ENCODE measurements around the gene IRF6.

Gene IRF6

GRCh38 chr1:209770636-209771415 lies 35.1 kb downstream of the IRF6 start:
- ATAC-seq: no peak

DNA sequence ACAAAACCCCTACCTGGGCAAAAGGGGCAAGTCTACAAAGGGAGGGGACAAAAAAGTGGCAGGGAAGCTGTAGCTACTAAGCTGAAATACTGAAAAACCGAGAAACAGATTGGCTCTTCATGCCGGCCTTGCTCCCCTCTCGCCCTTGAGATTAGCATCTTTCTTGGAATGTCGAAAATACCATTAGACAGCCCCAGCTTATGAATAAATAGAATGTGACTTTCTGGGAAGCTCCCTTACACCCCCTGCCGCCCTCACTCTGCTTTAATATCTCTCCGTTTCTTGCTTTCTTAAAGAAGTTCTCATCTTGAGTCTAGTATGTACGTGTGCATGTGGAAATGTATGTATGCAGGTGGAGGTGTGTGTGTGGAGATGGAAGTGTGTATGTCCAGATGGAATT lies 36.0 kb downstream of the IRF6 start:
- TF ChIP-seq OSR1 (CRISPR knock-in tag; IDR thresholded peaks at IDR 0.05) (no peak), ZC3H10 (CRISPR knock-in tag; IDR thresholded peaks at IDR 0.05) (no peak), ISL1 (CRISPR knock-in tag; IDR thresholded peaks at IDR 0.05) (no peak), ZFP30 (CRISPR knock-in tag; IDR thresholded peaks at IDR 0.05) (no peak), GLIS3 (CRISPR knock-in tag; IDR thresholded peaks at IDR 0.05) (no peak), ZFP3 (CRISPR knock-in tag; IDR thresholded peaks at IDR 0.05) (no peak), CSDC2 (CRISPR knock-in tag; IDR thresholded peaks at IDR 0.05) (no peak), PPARA (CRISPR knock-in tag; IDR thresholded peaks at IDR 0.05; ENCODE audit: borderline replicate concordance) (no peak), ESRRG (CRISPR knock-in tag; IDR thresholded peaks at IDR 0.05) (no peak), ZNF70 (CRISPR knock-in tag; IDR thresholded peaks at IDR 0.05) (no peak), BACH2 (CRISPR knock-in tag; IDR thresholded peaks at IDR 0.05; ENCODE audit: borderline replicate concordance) (no peak), TOX (CRISPR knock-in tag; IDR thresholded peaks at IDR 0.05; ENCODE audit: borderline replicate concordance) (no peak; the same call in 1 of the 2 replicates), ZNF565 (CRISPR knock-in tag; conservative IDR thresholded peaks at IDR 0.05; ENCODE audit: low read depth) (no peak)
- TF ChIP-seq, protein P1, sequence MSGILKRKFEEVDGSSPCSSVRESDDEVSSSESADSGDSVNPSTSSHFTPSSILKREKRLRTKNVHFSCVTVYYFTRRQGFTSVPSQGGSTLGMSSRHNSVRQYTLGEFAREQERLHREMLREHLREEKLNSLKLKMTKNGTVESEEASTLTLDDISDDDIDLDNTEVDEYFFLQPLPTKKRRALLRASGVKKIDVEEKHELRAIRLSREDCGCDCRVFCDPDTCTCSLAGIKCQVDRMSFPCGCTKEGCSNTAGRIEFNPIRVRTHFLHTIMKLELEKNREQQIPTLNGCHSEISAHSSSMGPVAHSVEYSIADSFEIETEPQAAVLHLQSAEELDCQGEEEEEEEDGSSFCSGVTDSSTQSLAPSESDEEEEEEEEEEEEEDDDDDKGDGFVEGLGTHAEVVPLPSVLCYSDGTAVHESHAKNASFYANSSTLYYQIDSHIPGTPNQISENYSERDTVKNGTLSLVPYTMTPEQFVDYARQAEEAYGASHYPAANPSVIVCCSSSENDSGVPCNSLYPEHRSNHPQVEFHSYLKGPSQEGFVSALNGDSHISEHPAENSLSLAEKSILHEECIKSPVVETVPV (CRISPR knock-in tag; IDR thresholded peaks at IDR 0.05): no peak
- ATAC-seq: peak; percentile 75

More at GRCh38 chr1:209770636-209771415, 35.1 kb downstream of the IRF6 start:
- TF ChIP-seq ARNTL (CRISPR knock-in tag; IDR thresholded peaks at IDR 0.05; ENCODE audit: borderline replicate concordance, low read depth) (no peak), RARB (CRISPR knock-in tag; IDR thresholded peaks at IDR 0.05) (no peak), ZNF70 (CRISPR knock-in tag; IDR thresholded peaks at IDR 0.05) (no peak), ZC3H10 (CRISPR knock-in tag; IDR thresholded peaks at IDR 0.05) (no peak), BACH2 (CRISPR knock-in tag; IDR thresholded peaks at IDR 0.05; ENCODE audit: borderline replicate concordance) (no peak), ESRRG (CRISPR knock-in tag; IDR thresholded peaks at IDR 0.05) (no peak), GLIS3 (CRISPR knock-in tag; IDR thresholded peaks at IDR 0.05) (no peak), SNAI2 (CRISPR knock-in tag; IDR thresholded peaks at IDR 0.05) (no peak), CSDC2 (CRISPR knock-in tag; IDR thresholded peaks at IDR 0.05) (no peak), ZFP3 (CRISPR knock-in tag; IDR thresholded peaks at IDR 0.05) (no peak), TSHZ2 (CRISPR knock-in tag; IDR thresholded peaks at IDR 0.05) (no peak), CREB5 (CRISPR knock-in tag; IDR thresholded peaks at IDR 0.05; ENCODE audit: low read depth) (no peak), ZFP30 (CRISPR knock-in tag; IDR thresholded peaks at IDR 0.05) (no peak), OSR1 (CRISPR knock-in tag; IDR thresholded peaks at IDR 0.05) (no peak), ZNF8 (CRISPR knock-in tag; IDR thresholded peaks at IDR 0.05) (no peak), ZNF565 (CRISPR knock-in tag; conservative IDR thresholded peaks at IDR 0.05; ENCODE audit: low read depth) (no peak)
- TF ChIP-seq, protein P2, sequence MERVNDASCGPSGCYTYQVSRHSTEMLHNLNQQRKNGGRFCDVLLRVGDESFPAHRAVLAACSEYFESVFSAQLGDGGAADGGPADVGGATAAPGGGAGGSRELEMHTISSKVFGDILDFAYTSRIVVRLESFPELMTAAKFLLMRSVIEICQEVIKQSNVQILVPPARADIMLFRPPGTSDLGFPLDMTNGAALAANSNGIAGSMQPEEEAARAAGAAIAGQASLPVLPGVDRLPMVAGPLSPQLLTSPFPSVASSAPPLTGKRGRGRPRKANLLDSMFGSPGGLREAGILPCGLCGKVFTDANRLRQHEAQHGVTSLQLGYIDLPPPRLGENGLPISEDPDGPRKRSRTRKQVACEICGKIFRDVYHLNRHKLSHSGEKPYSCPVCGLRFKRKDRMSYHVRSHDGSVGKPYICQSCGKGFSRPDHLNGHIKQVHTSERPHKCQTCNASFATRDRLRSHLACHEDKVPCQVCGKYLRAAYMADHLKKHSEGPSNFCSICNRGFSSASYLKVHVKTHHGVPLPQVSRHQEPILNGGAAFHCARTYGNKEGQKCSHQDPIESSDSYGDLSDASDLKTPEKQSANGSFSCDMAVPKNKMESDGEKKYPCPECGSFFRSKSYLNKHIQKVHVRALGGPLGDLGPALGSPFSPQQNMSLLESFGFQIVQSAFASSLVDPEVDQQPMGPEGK (CRISPR knock-in tag; IDR thresholded peaks at IDR 0.05; ENCODE audit: borderline replicate concordance): no peak

DNA sequence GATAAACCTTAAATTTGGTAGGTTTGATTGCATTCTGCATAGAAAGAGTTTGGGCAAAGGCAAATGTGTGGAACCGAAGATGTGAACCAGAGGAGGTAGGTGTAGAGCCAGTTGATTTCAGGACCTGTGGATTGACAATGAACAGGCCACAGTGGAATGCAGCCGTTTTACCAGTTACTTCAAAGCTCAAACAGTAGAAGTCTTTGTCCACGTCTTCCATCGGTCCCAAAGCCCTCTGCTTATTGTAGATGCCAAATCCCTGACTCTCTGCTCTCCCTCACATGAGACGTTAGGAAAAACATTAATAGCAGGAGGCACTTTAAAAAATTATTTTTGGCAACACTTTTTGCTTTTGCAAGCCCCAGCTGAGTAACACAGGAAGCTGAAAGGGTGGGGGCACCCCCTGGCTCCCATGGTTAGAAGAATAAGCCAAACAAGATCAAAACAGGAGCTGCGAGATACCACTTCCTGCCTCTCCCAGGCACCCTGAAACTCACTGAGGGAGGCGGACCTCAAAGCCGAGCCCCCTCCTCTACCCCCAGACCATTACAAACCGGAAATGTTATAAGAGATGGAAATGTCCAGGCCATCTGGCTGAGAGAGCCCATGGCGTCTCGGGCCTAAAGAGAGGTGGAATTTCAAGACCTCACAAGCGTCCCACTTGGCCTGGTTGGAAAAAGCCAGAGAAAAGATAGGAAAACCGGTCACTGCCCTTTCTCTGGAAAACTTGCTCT lies 36.6 kb downstream of the IRF6 start:
- peak; percentile 94 for ATAC-seq

More for the DNA sequence above, 36.6 kb downstream of the IRF6 start:
- TF ChIP-seq, protein P2 (CRISPR knock-in tag; IDR thresholded peaks at IDR 0.05; ENCODE audit: borderline replicate concordance): peak; percentile 85
- TF ChIP-seq ZNF565 (CRISPR knock-in tag; conservative IDR thresholded peaks at IDR 0.05; ENCODE audit: low read depth) (no peak), ZFP30 (CRISPR knock-in tag; IDR thresholded peaks at IDR 0.05) (no peak), TOX (CRISPR knock-in tag; IDR thresholded peaks at IDR 0.05; ENCODE audit: borderline replicate concordance) (peak; percentile 94), GLIS3 (CRISPR knock-in tag; IDR thresholded peaks at IDR 0.05) (no peak), ZC3H10 (CRISPR knock-in tag; IDR thresholded peaks at IDR 0.05) (peak; percentile 51; the same call in 1 of the 2 replicates), BACH2 (CRISPR knock-in tag; IDR thresholded peaks at IDR 0.05; ENCODE audit: borderline replicate concordance) (no peak)

All from SK-N-SH treated with all-trans-retinoic acid at 6 μM for 48 hours (cell line).